ENCODE results near the gene ABCD2.
A peak's percentile ranks its signal among the peaks of the same experiment; 100 is the strongest.

ABCD2 gene

DNA sequence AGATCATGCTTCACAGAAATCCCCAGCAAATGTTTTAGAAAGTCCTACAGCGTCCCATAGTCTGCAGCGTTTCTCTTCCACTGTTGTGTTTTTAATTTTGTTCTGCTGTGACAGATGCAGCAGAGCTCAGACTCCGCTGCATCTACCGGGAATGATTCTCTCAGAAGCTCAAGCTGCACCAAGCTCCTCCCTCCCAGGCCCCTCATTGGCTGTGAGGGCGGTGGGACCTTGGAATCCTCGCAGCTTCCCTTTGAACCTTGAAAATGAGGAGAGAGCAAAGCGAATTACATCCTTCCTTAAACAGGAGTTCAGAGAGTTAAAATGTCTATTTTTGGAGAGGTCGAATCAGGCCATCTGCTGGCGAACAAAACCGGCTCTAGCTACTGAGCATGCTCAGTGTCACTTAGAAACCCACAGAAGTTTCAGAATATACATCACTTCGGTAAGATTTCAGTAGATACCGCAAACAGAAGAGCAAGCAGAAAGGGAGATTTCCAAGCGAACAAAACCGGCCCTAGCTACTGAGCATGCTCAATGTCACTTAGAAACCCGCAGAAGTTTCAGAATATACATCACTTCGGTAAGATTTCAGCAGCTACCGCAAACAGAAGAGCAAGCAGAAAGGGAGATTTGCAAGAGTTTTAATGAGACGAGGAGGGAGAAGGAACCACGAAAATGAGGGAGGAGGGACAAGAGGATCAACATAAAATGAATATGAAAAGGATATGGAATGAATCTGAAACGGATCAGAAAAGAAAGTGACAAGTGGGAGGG is at the start of gene ABCD2:
TSS of gene ABCD2 (minus strand) at position 144 of the 774 bp plus-strand sequence. CDS start 188 bp downstream, outside the sequence.
- TF ChIP-seq RAD21 (IDR thresholded peaks at IDR 0.05; ENCODE audit: low read depth) (peak; percentile 8; the same call in 1 of the 2 replicates), NFIC (IDR thresholded peaks at IDR 0.05) (no peak)
- TF ChIP-seq, protein P1, sequence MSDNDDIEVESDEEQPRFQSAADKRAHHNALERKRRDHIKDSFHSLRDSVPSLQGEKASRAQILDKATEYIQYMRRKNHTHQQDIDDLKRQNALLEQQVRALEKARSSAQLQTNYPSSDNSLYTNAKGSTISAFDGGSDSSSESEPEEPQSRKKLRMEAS (IDR thresholded peaks at IDR 0.05) = 0 out of 2 replicates have a peak, but pooled peaks have one; percentile 39

DNA sequence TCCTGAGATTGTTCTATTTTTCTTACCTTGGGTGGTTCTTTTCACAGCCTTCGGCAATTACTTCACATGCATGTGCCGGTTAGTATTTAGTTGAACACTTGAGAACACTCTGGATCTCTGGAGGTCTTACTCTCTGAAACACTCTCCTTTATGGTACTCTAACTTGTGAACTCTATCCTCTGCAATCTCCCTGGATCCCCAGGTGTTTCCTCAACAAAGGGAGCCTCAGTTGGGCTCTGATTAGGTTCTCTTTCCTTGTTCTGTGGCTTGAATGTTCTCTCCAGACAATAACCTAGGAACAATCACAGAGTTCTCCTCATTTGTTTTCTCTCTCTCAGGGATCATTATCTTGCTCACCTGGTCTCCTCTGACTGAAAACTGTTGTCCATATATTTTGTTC is 40.5 kb upstream of the ABCD2 start:
- TF ChIP-seq TCF12 (IDR thresholded peaks at IDR 0.05; ENCODE audit: low read depth) (no peak), EP300 (IDR thresholded peaks at IDR 0.05; ENCODE audit: borderline replicate concordance) (no peak), TAF1 (IDR thresholded peaks at IDR 0.05; ENCODE audit: low read depth) (no peak), CEBPB (IDR thresholded peaks at IDR 0.05) (no peak)

DNA sequence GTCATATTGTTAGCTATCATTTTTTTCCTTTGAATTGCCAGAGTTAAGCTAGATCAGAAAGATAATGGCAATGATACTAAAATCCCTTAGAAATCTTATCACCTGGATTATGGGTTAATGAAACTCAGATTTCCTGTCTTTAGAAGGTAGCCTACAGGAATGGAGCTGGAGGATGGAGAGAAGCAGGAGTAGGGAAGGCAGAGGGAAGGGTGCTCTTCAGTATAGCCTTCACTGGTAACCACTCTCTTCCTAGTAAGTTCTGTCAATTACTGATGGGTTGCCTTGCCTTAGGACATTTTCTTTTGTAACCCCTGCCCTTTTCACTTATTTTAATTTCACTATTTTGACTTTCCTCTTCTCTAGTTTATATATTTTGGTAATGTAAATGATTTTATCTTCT is 27.8 kb upstream of the ABCD2 start:
- TF ChIP-seq CREB1 (IDR thresholded peaks at IDR 0.05; ENCODE audit: low read depth) (no peak), EP300 (IDR thresholded peaks at IDR 0.05; ENCODE audit: borderline replicate concordance) (no peak)
- TF ChIP-seq, protein P2, sequence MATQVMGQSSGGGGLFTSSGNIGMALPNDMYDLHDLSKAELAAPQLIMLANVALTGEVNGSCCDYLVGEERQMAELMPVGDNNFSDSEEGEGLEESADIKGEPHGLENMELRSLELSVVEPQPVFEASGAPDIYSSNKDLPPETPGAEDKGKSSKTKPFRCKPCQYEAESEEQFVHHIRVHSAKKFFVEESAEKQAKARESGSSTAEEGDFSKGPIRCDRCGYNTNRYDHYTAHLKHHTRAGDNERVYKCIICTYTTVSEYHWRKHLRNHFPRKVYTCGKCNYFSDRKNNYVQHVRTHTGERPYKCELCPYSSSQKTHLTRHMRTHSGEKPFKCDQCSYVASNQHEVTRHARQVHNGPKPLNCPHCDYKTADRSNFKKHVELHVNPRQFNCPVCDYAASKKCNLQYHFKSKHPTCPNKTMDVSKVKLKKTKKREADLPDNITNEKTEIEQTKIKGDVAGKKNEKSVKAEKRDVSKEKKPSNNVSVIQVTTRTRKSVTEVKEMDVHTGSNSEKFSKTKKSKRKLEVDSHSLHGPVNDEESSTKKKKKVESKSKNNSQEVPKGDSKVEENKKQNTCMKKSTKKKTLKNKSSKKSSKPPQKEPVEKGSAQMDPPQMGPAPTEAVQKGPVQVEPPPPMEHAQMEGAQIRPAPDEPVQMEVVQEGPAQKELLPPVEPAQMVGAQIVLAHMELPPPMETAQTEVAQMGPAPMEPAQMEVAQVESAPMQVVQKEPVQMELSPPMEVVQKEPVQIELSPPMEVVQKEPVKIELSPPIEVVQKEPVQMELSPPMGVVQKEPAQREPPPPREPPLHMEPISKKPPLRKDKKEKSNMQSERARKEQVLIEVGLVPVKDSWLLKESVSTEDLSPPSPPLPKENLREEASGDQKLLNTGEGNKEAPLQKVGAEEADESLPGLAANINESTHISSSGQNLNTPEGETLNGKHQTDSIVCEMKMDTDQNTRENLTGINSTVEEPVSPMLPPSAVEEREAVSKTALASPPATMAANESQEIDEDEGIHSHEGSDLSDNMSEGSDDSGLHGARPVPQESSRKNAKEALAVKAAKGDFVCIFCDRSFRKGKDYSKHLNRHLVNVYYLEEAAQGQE (IDR thresholded peaks at IDR 0.05; ENCODE audit: low read depth) = no peak

DNA sequence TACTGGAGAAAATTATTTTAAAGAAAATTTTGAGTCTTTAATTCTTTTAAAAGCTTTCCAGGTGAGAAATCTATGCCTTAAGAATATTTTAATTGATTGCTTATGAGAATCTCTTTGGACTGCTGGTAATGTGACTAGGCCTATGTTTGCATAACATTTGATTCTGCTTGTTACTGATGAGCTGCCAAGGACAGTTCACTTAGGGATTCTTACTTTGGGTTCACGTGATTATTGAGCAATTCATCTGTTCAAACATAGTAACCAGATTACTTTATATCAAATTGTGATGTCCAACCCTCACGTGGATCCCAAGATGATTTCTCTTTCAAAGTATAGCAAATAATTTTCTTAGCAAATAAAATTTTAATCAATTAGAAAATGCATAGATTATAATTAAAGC is 27.4 kb upstream of the ABCD2 start:
- TF ChIP-seq YY1 (IDR thresholded peaks at IDR 0.05; ENCODE audit: low read depth) (no peak), ZBTB7A (IDR thresholded peaks at IDR 0.05; ENCODE audit: low read depth) (no peak), RAD21 (IDR thresholded peaks at IDR 0.05; ENCODE audit: low read depth) (no peak)
- TF ChIP-seq, protein P2 (IDR thresholded peaks at IDR 0.05; ENCODE audit: low read depth) = no peak
- TF ChIP-seq, protein P3, sequence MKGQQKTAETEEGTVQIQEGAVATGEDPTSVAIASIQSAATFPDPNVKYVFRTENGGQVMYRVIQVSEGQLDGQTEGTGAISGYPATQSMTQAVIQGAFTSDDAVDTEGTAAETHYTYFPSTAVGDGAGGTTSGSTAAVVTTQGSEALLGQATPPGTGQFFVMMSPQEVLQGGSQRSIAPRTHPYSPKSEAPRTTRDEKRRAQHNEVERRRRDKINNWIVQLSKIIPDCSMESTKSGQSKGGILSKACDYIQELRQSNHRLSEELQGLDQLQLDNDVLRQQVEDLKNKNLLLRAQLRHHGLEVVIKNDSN (IDR thresholded peaks at IDR 0.05) = no peak

DNA sequence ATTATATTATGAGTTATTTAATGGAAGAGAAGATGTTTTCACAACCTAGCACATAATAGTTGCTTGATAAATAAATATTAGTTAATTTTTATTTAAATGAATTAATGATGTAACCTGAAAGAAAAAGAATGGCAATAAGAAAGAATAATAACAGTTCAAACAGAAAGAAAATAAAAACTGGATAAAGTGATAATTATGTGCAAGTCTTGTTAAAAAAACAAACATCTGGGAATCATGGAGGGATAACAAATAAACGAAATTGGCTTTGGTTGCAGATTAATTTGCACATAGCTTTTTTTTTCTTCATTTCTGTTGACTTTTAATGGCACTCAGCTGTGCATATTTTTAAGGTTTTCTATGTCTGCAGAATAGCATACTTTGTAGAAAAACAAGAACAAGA is 23.4 kb upstream of the ABCD2 start:
- TF ChIP-seq YY1 (IDR thresholded peaks at IDR 0.05; ENCODE audit: low read depth) (no peak), TEAD4 (IDR thresholded peaks at IDR 0.05) (no peak), TAF1 (IDR thresholded peaks at IDR 0.05; ENCODE audit: low read depth) (no peak), CEBPB (IDR thresholded peaks at IDR 0.05) (no peak), EGR1 (IDR thresholded peaks at IDR 0.05) (no peak), EP300 (IDR thresholded peaks at IDR 0.05; ENCODE audit: borderline replicate concordance) (no peak), CREB1 (IDR thresholded peaks at IDR 0.05; ENCODE audit: low read depth) (no peak), NFIC (IDR thresholded peaks at IDR 0.05) (no peak)

DNA sequence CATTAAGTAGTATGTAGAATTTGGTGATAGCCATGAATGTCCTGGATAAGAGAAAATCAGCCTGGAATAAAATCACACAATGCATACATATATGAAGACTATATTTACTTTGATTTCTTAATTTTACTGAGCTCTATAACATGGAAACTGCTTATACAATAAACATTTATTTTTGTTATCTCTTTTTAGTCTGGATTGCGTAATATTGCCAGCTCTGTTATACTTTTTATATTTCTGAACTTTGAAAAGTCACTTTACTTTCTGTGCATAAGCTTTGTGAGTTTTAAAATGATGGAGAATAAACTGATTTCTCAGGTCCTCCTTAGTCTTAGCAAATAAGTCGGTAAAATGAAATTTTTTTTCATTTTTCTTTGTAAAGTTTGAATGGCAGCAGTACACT is 19.2 kb upstream of the ABCD2 start:
- TF ChIP-seq CEBPB (IDR thresholded peaks at IDR 0.05) (peak; percentile 64), TEAD4 (IDR thresholded peaks at IDR 0.05) (no peak)

DNA sequence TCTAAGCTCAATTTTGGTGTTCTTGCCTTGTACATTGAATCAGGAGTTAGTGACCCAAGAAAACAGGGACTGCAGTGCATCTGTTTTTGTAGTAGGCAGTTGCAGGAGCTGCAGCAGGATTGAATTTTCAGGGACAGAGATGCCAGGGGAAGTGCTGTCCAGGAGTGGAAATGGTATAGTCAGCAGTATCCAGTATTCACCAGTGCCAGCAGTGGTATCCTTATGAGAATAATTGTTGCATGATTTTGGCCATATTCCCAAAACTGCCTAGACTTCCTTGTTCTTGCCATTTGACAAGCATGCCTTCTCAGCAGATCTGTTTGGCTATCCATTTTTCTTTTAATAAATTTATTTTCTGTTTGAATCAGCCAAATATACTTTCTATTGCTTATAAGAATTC is 18.6 kb upstream of the ABCD2 start:
- TF ChIP-seq TCF12 (IDR thresholded peaks at IDR 0.05; ENCODE audit: low read depth) = no peak
- TF ChIP-seq ZBTB7A (IDR thresholded peaks at IDR 0.05; ENCODE audit: low read depth) = no peak
- TF ChIP-seq, protein P1 (IDR thresholded peaks at IDR 0.05) = no peak
- no peak for TF ChIP-seq EGR1 (IDR thresholded peaks at IDR 0.05)
- TF ChIP-seq NFIC (IDR thresholded peaks at IDR 0.05) = no peak
- TF ChIP-seq, protein P2 (IDR thresholded peaks at IDR 0.05; ENCODE audit: low read depth) = no peak
- no peak for TF ChIP-seq RAD21 (IDR thresholded peaks at IDR 0.05; ENCODE audit: low read depth)
- no peak for TF ChIP-seq CREB1 (IDR thresholded peaks at IDR 0.05; ENCODE audit: low read depth)
- no peak for TF ChIP-seq TEAD4 (IDR thresholded peaks at IDR 0.05)
- TF ChIP-seq CEBPB (IDR thresholded peaks at IDR 0.05) = no peak
- no peak for TF ChIP-seq YY1 (IDR thresholded peaks at IDR 0.05; ENCODE audit: low read depth)
- TF ChIP-seq, protein P3 (IDR thresholded peaks at IDR 0.05) = no peak
- TF ChIP-seq FOXM1 (IDR thresholded peaks at IDR 0.05; ENCODE audit: borderline replicate concordance, low read depth) = no peak
- no peak for TF ChIP-seq EP300 (IDR thresholded peaks at IDR 0.05; ENCODE audit: borderline replicate concordance)
- no peak for TF ChIP-seq TAF1 (IDR thresholded peaks at IDR 0.05; ENCODE audit: low read depth)
